Transverse colon (tissue), 4 donors: ENCODE results near the gene CFAP299. TPM values are rescaled to one million over a fixed set of nuclear protein-coding genes. Genes with fewer than 3 reads are reported as not detected.

Experiments used
- DNase-seq: peaks from one replicate; pipeline ENCODE4 v3.0.0-alpha.2; 2019
- H3K27ac ChIP-seq, 4 donors: fragments of 200-600 bp; sonication (generic); 2 replicates each; pipeline ENCODE4 v1.5.1; 2016 to 2018; ENCODE audit warnings: inconsistent platforms in 4 of 4
- H3K27me3 ChIP-seq: fragments of 200-600 bp; sonication (generic); 2 replicates; pipeline ENCODE4 v1.5.1; 2017; ENCODE audit warnings: inconsistent platforms
- H3K36me3 ChIP-seq, 4 donors: fragments of 200-600 bp; sonication (generic); 2 replicates each; pipeline ENCODE4 v1.5.1; 2017 to 2019; ENCODE audit warnings: inconsistent platforms in 4 of 4
- H3K4me1 ChIP-seq, 4 donors: fragments of 200-600 bp; sonication (generic); 2 replicates each; pipeline ENCODE4 v1.5.1; 2017 to 2020; ENCODE audit warnings: inconsistent platforms in 4 of 4
- H3K4me3 ChIP-seq, 4 donors: fragments of 200-600 bp; sonication (generic); 1 replicate in 1 of 4; 2 replicates in 3 of 4; pipeline versions ENCODE4 v1.5.1 to v1.6.1; 2017 to 2019; ENCODE audit warnings: inconsistent platforms in 4 of 4
- H3K9me3 ChIP-seq, 2 donors: fragments of 200-600 bp; sonication (generic); 2 replicates each; pipeline ENCODE4 v1.5.1; 2017 to 2019; ENCODE audit warnings: inconsistent platforms in 2 of 2
- CTCF ChIP-seq, 5 experiments: fragments of 200-600 bp in 3 of 5; fragments of 450-650 bp in 2 of 5; sonication (generic) in 3 of 5; IDR thresholded peaks; 1 replicate in 2 of 5; 2 replicates in 3 of 5; pipeline ENCODE4 v1.5.1; 2016 to 2017; ENCODE audit warnings: antibody characterized with exemption in 5 of 5, inconsistent platforms in 3 of 5, mild to moderate bottlenecking in 2 of 5, moderate library complexity in 1 of 5
- EP300 ChIP-seq: sonication (generic); formaldehyde crosslinking; IDR thresholded peaks from one replicate; pipeline ENCODE4 v1.6.1; 2017; ENCODE audit warnings: antibody characterized with exemption, low read depth
- POLR2A ChIP-seq: fragments of 450-650 bp; IDR thresholded peaks from one replicate; pipeline ENCODE4 v1.6.1; 2016; ENCODE audit warnings: antibody characterized with exemption, mild to moderate bottlenecking, moderate library complexity
- POLR2AphosphoS5 ChIP-seq, 3 donors: sonication (generic); formaldehyde crosslinking; IDR thresholded peaks; one replicate each; pipeline ENCODE4 v1.6.1; 2016; ENCODE audit warnings: antibody characterized with exemption in 3 of 3
- WGBS, 2 donors: methylation state at CpG; one replicate each; pipeline ENCODE4 v1.1.5; 2018; ENCODE audit warnings: low coverage in 1 of 2; 5-methylcytosine and 5-hydroxymethylcytosine counted together
- in situ Hi-C, 4 donors: fragments of 200-750 bp; cut with MboI; loops; one replicate each; pipeline versions ENCODE4 v1.15.0 to v1.15.1; 2017; ENCODE audit warnings: low sequenced_read_pairs in 3 of 4, low pct_ligation_motif_present in 1 of 4, low pct_unique_long_range_greater_than_20kb in 1 of 4
- intact Hi-C: fragments of 100-400 bp; cut with DNase I; formaldehyde crosslinking; loops from one replicate; pipeline ENCODE4 v1.15.1; 2023; ENCODE audit warnings: low total_unique reads
- total RNA-seq, 4 donors: library from RNA; depleted of rRNA; stranded (reverse); fragments of >200 nt; gene quantifications; one replicate each; pipeline ENCODE4 v1.1.0, GENCODE V29; 2016

The CFAP299 gene
- total RNA-seq, 4 donors from 2014 or later, result not detected

- intact Hi-C loops, result no loop called here
- 47 to 50% methylated on average over 1 of the region's 1 CpG for WGBS, 2 donors
Observed at GRCh38 chr4:80840396-80840795, 504.9 kb downstream of the CFAP299 start.

GRCh38 chr4:80841587-80842281 is 506.2 kb downstream of the CFAP299 start:
- TF ChIP-seq EP300, result no peak
- no peak for TF ChIP-seq POLR2AphosphoS5 (IDR thresholded peaks at IDR 0.05)
- TF ChIP-seq CTCF (IDR thresholded peaks at IDR 0.05), result no peak
- in situ Hi-C loops (no loop called here), intact Hi-C loops (no loop called here)
- H3K4me1 ChIP-seq, result no peaks in the 10 kb centered on the region
- no peak for DNase-seq
- H3K9me3 ChIP-seq, result no peaks in the 10 kb centered on the region
- H3K4me3 ChIP-seq, result no peak overlapping the region
- WGBS, 2 donors, result 79 to 95% methylated on average over 2 of the region's 2 CpGs
- no peaks in the 10 kb centered on the region for H3K36me3 ChIP-seq
- no peak overlapping the region for H3K27ac ChIP-seq
- no peaks in the 10 kb centered on the region for H3K27me3 ChIP-seq

More at GRCh38 chr4:80840396-80840795, 504.9 kb downstream of the CFAP299 start:
- no peak for TF ChIP-seq POLR2A
- TF ChIP-seq CTCF (IDR thresholded peaks at IDR 0.05), result no peak
- H3K4me3 ChIP-seq, result no peak overlapping the region
- H3K36me3 ChIP-seq, result no peaks in the 10 kb centered on the region
- in situ Hi-C loops, result no loop called here
- DNase-seq, result no peak
- H3K4me1 ChIP-seq, result no peaks in the 10 kb centered on the region
- no peaks in the 10 kb centered on the region for H3K27me3 ChIP-seq
- H3K9me3 ChIP-seq, result no peaks in the 10 kb centered on the region
- no peak overlapping the region for H3K27ac ChIP-seq

- H3K36me3 ChIP-seq, result no peaks in the 10 kb centered on the region
Observed at GRCh38 chr4:80846210-80846609, 510.7 kb downstream of the CFAP299 start.

GRCh38 chr4:80852061-80852460 is 516.5 kb downstream of the CFAP299 start:
- H3K36me3 ChIP-seq, result no peaks in the 10 kb centered on the region
- TF ChIP-seq POLR2A (no peak), EP300 (no peak), POLR2AphosphoS5 (IDR thresholded peaks at IDR 0.05) (no peak), CTCF (IDR thresholded peaks at IDR 0.05) (no peak)
- no peak overlapping the region for H3K27ac ChIP-seq
- no peaks in the 10 kb centered on the region for H3K4me1 ChIP-seq
- DNase-seq, result no peak
- H3K27me3 ChIP-seq, result no peaks in the 10 kb centered on the region
- H3K9me3 ChIP-seq, result no peaks in the 10 kb centered on the region
- in situ Hi-C loops, result no loop called here
- intact Hi-C loops, result no loop called here
- WGBS, 2 donors, result 52 to 78% methylated on average over 2 of the region's 2 CpGs
- no peak overlapping the region for H3K4me3 ChIP-seq

More at GRCh38 chr4:80846210-80846609, 510.7 kb downstream of the CFAP299 start:
- intact Hi-C loops, result no loop called here
- no peak for TF ChIP-seq POLR2AphosphoS5 (IDR thresholded peaks at IDR 0.05)
- no peak for TF ChIP-seq CTCF (IDR thresholded peaks at IDR 0.05)
- TF ChIP-seq POLR2A, result no peak
- Histone ChIP-seq H3K4me1 (no peaks in the 10 kb centered on the region), H3K27me3 (no peaks in the 10 kb centered on the region), H3K27ac (no peak overlapping the region), H3K9me3 (no peaks in the 10 kb centered on the region), H3K4me3 (no peak overlapping the region)
- DNase-seq, result no peak
- in situ Hi-C loops, result no loop called here
